GM19328 (cell line): ENCODE measurements around the gene POFUT2.

Experiments
- ATAC-seq: cut with Tn5 transposase; IDR thresholded peaks from one replicate; pipeline ENCODE4 v1.9.1; 2021; ENCODE audit warnings: mild to moderate bottlenecking, moderate library complexity; ENCODE audit not compliant: unreplicated experiment

The POFUT2 gene

DNA sequence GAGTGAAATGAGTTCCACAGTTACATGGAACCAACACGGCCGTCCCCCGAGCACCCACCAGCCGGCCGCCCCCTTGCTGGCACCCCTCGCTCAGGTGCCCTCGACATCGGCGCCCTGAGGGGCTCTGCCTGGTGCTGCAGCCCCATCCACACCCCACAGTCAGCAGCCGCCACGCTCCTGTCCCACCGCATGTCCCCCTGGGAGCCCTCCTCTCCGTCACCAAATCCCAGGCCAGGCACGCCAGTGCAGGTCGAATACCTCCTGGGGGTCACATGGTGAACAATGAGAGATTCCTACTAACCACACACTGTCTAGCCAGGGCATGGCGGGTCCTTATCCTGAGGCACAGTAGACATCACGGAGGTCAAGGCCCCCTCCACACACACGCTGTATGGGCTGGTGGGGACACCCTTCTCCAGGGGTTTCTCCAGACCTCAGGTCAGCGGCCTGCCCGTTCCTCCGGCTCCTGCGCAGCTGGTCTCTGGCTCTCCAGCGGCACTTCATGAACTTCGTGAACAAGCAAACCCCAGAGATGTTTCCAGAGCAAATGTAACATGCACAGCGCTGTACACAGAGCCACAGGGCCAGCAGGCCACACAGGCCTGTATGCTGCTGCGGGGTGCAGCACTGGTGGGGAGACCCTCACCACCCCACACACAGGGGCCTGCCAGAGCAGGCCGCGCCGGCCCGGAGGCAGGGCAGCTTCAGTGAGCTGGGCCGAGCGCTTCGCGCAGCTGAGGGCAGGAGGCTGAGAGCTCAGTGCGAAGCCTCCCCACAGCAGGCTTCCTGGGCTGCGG, 21.8 kb downstream of the POFUT2 start:
- ATAC-seq, result no peak

DNA sequence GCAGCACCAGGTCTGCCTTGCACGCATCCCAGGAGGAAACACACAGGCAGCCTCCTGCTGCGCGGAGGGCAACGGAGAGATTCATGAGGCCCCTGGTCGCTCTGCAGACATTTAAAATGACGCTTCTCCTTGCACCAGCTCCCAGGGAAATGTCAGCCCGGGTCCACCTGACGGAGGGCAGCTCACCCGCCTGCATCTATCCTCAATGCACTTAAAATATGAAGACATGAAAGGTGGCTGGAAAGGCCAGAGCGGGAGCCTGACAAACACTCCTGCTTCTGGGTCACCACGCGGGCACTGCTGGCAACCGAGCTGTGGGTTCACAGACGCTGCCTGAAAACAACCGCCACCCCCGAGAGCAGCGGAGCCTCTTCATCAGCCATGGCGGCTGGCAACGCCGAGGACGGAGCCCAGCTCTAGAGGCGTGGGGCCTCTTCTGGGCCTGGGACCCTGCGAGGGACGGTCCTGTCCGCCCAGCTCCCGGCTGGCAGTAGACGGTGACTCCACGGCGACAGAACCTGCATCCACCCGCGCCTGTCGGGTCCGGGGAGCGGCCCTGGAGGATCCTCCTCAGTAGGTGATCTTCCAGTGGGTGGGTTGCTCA, 22.7 kb downstream of the POFUT2 start:
- no peak for ATAC-seq

DNA sequence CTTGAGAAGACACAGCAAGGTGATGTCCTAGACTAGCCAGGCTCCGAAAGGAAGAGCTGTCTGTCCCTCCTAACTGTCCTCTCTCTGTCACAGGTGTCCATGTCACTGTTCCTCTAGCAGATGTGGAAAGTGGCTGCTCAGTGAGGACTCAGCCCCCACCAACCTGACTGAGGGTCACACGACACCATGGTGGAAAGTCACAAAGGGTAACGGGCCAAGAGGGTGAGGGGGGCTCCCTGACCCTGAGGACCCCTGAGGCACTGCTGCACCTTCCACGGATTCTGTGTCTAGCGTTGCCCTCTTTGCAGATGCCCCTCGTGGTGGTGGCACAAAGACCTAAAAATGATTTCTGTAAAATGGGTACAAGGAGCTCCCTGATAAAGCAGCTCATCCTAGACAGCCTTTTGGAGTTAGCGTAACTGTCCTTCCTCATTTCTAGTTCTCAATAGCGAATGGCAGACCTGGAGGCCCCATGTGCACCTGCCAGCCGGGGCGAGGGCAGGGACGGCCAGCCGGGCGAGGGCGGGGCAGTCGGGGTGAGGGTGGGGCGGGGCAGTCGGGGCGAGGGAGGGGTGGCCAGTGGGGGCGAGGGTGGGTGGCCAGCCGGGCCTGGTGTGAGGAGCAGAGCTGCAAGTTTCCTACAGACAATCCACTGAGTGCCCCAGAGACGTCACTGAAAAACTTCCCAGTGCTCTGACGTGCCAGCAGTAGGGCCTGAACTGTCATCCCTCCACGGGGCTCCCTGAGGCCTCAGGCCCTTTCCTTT, 23.4 kb downstream of the POFUT2 start:
- no peak for ATAC-seq

DNA sequence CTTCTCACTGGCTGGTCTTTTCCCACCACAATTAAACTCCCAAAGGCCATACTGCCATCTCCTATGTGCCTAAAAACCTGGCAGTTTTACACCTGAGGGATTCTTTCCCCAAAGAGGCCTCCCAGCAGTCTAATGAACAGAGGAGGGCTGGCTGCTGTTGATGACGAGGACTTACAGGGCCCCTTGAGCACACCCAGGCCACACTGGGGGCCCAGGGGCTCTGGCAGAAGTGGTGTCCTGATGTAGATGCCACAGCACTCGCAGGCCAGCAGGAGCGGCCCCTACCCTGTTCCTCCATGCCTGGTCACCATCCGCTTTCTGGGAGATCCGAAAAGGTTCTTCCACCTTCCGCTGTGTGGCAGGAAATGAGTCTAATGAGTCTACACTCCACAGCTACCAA, 24.2 kb downstream of the POFUT2 start:
- ATAC-seq, result no peak

DNA sequence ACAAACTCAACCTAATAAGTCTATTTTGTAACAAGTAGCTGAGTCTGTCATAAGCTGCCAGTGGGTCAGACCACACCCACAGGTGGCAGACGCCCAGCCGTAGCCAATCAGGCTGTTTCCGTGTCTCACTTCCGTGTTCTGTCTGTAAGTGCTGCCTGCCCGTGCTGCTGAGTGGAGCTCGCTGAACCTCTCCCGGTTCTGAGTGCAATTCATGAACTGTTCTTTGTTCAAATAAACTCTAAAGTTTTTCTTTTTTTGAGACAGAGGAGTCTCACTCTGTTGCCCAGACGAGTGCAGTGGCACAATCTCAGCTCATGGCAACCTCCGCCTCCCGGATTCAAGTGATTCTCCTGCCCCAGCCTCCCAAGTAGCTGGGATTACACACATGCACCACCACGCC, 25.1 kb downstream of the POFUT2 start:
- ATAC-seq, result no peak

DNA sequence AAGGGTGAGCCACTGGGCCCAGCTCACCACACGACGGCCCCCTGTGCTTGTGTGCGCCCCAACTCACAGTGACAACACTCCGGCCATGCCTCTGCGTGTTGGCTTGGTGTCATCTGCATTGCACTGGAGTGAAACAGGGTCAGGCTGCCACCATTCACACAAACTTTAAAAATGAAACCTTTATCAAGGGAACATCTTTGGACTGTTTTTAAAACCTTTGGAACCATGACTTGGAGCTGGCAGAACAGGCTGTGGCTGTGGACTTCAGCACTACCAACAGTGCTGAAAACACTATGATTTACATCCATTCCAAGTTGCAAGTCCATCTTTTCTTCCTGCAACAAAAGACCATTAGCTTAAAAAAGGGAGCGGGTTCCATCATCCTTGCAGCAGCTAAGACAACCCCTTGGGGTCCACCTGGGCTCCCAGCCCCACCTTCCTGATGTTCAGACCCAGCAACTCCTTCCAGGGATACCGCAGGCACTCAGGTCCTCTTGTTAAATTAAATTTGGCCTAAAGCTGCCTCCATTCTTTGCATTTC, 25.6 kb downstream of the POFUT2 start:
- no peak for ATAC-seq

DNA sequence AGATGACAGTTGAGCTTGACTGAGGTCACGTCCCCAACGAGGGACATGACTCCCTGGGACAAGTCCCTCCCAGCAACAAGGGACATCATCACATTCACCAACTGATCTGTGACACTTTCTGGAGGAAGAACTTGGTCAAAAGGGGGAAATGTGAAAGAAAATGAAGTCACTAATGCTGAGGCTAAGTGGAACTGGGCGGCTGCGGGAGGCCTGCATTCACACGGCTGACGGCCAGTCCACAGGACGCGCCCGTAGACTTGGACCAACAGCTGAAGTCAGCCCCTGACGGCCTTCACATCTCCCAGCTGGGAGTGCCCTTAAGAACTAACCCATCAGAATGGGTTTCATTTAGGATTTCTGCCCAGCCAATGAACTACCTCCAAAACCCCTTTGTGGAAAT, 26.6 kb downstream of the POFUT2 start:
- ATAC-seq, result no peak

DNA sequence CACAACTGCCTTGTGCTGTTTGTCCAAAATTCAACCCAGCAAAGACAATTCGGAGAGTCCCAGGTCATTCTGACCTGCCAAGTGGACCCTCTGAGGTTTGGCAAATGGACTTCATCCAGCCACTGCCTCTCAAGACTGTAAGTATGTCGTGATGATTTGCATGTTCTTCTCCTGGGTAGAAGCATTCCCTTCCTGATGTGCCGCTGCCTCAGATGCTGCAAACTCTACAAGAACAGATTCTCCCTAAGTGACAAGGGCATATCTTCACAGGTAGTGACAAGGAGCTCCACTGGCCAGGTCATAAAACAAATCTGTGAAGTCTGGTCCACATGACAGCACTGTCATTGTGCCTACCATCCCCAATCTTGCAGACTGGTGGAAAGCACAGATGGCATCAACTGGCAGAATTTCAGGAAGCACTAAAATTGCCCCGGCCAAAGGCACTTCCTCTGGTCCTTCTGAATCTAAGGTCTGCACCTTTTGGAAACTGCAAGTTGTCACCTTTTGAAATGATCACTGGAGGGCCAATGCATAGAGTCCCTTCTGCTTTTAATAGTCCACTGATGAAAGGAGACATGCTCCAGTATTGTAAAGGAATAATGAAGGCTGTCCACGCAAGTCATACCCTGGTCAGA, 27.4 kb downstream of the POFUT2 start:
- ATAC-seq, result no peak

DNA sequence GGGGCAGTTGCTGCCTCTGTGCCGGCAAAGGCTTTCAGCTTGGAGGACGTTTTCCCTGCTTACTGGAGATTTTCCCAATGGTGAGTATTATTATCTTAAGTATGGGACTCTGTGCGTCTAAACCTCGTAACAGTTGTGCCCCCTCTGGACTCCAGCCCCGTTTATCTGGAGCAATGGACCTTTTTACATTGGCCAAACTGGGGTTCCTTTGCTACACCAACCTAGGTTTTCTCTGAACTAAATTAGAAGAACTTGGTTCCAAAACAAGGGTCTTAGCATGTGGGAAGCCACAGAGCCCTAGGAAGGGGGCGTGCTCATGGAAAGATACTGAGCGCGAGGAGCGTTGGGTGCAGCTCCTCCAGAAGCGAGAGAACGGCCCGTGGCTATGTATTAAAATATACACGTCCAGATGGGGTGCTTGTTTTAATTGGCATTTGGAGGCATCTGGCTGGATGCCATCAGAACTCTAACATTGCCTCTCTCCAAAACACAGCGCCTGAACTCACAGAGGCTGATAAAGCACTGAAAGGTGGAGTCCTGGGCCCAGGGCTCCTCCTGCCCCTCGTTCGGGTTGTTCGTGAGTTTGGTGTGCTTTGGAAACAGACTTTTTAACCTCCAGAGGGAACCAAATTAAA, 28.4 kb downstream of the POFUT2 start:
- ATAC-seq, result no peak

DNA sequence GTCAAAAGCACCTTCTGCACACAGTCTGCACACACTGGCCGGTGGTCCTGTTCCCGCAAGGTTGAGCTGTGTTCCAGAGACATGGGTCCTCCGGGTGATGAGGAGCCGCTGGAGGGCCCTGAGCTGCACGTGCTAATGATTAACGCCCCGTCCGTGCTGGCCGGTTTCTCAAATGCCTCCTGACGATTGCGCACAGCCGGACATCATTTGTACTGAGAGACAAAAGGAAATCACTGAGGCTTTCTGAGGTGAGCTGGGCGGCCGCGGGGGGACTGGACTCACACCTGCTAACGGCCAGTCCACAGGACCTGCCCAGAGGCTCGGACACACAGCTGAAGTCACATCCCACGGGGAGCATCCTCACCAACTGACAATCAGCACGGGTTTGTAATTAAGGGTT, 29.2 kb downstream of the POFUT2 start:
- no peak for ATAC-seq

DNA sequence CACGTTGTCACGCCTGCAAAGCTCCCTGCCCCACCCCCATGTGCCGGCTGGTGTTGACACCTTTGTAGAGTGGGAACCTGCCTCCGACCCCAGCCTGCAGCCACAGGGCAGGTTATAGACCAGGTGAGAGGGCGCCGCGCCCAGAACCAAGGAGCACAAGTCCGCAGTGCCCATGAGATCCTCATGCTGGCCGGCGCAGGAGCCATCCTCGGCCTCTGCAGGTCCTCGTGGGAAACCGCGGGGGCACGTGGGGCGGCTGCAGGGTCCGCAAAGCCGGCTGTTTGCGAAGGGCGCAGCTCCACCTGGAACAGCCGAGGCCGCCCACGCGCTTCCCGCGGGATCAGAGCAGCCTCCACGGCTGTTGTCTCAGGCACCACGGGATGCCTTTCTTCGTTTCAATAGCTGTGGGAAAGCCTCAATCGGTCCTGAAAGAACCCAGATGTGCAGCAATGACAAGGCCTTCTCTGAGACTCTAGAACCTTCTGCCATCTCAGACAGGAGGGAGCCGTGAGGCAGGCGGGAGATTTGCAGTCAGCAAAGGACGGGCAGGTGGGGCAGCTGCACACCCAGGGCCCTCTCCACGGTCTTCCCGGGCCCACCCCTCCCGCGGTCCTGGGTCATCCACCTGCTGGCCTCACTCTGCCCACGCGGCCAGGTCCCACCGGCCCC, 29.9 kb downstream of the POFUT2 start:
- no peak for ATAC-seq

DNA sequence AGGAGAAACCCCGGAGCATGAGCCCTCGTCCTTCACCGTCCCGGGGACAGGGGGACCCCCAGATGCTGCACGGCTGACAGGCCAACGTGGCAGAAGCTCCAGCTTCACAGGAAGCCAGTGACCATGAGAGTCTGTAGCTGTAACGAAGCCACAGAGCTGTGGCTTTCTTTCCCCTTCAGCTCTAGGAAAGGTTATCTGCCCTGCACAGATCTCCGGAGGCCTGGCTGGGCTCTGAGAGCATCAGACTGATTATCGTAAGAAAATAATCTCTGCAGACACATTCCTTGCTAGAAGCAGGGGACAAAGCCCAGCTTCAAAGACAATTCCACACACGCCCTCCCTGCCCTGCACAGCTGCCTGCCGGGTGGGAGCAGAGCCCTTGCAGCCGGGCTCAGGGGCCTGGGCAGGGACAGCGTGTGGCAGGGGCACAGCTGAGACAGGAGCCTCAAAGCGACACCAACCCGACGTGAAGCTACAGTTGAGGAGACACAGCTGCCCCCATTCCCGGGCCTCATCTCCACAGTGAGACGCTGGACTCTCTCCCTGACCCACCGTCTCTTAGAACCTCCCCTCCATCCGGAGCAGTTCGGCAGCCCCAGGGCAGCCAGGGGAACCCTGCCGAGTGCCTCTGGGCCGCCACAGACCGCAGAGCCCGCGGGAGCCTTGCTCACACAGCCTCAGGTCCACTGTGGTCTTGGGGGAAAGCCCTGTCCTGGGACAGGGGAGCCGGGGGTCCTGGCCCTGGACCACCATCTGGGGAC, 30.6 kb downstream of the POFUT2 start:
- ATAC-seq, result no peak

DNA sequence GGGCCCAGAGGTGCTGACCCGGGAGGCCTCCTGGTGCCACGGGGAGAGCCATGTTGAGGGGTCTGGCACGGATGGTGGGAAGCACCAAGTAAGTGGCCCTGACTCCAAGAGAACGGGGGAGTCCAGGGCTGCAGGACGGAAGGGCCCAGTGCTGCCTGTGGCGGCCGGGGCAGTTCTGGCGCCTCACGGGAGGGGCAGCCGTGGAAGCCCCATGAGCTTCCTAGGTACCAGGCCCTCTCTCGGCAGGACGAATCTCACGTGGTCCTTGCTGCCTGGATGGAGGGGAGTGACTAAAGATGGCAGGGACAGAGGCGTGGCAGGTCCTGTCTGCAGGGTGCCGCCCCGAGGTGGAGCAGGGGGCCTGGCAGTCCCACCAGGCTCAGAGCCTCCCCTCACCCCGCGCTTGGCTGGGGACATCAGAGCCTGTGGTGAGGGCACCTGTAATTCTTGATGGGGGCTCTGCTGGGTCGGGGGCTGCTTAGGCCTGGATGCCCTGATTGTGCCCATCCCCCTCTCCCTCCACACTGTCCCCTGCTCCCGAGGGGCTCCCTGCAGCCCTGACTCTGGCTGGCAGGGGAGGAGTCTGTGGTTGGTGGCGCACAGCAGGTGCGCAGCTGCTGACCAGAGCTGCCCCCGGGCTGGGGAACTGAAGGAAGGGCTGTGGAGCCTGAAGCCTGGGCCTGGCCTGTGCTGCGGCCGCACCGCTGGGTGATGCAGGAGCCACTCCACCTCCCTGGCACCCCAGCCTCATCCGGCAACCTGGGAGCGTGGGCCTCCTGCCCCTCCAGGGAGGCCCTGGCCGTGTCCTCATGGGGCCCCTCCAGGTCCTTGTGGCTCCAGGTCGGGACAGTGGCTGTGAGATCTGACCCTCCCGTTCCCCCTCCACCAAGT, 31.4 kb downstream of the POFUT2 start:
- no peak for ATAC-seq

DNA sequence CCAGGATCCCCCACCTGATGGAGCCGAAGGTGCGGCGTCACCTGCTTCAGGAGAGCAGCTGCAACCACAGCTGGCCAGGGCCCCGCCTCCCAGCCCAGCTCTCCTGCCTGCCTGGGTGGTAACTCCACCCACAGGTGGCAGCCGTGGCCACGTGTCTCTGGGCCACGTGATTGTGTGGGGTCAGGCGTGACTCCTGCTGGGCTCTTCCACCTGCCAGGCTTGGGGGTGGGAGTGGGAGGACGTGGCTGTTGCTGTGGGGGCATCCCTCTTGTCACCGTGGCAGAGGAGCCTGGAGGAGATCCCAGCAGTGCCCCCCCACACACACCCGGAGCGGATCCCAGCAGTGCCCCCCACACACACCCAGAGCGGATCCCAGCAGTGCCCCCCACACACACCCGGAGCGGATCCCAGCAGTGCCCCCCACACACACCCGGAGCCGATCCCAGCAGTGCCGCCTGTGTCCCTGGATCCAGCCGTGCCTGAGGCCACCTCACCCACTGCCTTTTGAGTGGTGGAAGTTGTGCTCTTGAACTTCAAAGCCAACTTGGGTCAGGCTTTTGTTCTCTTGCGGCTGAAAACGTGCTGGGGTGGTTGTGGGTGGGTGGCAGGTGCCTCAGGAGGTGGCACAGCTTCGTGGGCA, 32.2 kb downstream of the POFUT2 start:
- no peak for ATAC-seq

DNA sequence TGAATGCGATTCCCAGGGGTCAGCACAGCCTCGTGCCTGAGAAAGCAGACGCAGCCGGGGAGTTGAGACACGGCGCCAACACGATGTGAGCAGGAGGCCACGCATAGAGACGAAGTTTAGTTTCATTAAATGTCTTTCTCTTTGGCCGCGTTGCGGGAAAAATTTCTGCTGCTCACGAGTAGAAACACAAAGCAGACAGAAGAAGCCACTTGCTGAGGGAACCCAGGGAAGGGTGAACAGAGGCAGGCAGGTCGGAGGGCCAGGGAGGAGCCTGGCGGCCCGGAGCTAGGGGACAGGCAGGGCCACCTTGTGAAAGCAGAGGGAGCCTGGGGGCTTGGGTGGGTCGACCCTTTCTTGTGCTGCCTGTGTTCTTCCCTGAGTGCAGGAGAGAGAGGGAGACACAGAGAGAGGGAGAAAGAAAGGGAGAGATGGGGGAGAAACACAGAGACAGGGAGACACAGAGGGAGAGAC, 33.2 kb downstream of the POFUT2 start:
- ATAC-seq, result no peak

DNA sequence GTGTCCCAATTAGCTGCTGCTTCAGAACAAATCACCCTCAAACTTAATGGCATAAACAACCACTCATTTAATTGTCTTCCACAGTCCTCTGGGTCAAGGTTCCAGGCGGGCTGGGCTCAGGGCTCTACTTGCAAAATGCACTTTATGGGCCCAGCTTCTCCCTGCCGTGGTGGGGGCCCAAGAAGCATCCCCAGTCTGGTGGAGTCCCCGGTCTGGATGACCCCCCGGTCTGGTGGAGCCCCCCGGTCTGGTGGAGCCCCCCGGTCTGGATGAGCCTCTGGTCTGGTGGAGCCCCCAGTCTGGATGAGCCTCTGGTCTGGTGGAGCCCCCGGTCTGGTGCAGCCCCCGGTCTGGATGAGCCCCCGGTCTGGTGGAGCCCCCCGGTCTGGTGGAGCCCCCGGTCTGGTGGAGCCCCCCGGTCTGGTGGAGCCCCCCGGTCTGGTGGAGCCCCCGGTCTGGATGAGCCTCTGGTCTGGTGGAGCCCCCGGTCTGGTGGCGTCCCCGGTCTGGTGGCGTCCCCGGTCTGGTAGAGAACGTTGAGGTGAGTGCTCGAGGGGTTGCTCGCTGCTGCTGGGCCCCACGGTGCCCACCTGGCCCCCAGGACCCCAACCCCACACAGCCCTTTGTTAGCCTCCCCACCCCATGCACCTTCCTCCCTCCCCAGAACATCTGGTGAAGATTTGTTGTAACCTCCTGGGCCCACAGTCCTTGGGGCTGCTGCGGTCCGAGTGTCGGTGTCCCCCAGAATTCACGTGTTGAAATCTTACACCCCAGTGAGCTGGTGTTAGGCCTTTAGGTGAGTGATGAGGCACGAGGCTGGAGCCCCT, 33.8 kb downstream of the POFUT2 start:
- no peak for ATAC-seq

DNA sequence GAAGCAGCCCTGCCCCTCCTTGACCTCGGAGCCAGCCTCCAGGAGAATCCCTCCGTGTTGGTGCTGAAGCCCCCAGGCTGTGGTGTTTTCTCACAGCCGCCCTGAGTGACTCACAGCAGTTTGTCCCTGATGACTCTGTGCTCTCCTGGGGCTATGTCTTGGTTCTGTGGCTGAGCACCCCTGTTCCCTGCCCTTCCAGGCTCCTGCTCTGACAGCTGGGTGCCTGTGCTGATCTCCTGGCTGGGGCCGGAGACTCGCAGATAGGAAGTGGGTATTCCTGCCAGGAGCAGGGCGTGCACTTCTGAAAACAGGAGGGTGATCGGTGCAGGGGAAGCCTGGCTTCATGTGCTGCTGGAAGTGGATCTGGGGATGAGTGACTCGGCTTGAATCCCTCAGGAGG, 34.5 kb downstream of the POFUT2 start:
- no peak for ATAC-seq
